HuH-7 (cell line): ENCODE measurements around the gene POU6F2.
A peak's percentile ranks its signal among the peaks of the same experiment; 100 is the strongest.
"Not testable (repeated sequence)": the region's sequence is repeated elsewhere in the genome, so short reads cannot be mapped to it uniquely, and the experiment has no call there.

Source experiments
- DNase-seq: peaks from one replicate; pipeline ENCODE4 v3.0.0; 2011; ENCODE audit warnings: low spot score

The POU6F2 gene

DNA sequence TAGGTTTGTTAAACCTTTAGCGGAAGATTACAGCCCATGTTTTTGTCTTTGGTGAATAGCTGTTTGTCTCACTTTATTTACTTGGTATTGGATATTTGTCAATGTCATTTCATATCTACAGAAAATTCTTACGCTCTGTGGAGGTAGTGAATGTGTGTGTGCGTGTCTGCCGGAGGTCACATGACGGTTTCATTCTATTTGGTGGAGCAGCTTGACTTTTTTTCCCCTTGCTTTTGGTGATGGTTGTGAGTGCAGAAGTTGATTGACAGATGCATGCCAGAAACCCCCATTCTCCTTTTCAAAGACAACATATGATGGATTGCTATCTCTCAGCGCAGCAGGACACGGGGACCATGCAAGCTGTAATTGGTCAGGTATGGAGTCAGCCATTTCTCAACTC, at the start of gene POU6F2:
TSS of gene POU6F2 (plus strand) at position 225 of the 400 bp plus-strand sequence. CDS start at position 270, 45 bp downstream.
- DNase-seq = no peak

- DNase-seq = no peak
Observed at GRCh38 chr7:38928506-38928905, 49.2 kb upstream of the POU6F2 start.

DNA sequence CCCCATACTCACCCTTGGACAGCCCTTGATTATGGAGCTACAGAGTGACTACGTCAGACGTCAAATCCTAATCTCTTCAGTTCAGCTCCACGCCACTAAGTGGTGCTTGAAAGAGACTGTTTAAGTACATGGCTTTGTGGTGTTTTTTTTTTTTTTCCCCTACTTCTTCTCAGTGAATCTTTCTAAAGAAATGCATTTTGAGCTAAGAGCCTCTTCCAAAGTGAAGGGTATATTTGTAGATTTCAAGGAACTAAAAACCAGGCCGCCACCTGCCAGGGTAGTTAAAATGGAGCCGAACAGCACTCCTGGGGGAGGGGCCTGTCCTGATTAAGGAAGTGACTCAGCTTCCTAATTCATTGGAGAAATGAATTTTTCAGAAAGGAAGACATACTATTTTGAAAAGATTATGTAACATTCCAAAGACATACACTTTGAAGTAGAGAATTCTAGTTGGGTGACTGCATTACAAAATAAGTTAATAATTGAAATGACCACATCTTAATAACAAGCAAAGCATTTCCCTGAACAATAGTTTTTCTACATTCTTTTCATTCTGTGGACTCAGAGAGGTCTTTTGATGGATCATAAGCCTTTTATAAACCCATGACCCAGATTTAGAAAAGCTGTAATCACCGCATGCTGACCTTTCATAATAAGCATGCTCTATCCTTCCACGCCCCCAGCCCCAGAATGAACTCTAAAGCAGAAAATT, 48.1 kb upstream of the POU6F2 start:
- DNase-seq = no peak

- DNase-seq = peak; percentile 32
Observed at GRCh38 chr7:38932509-38933168, 45.1 kb upstream of the POU6F2 start.

DNA sequence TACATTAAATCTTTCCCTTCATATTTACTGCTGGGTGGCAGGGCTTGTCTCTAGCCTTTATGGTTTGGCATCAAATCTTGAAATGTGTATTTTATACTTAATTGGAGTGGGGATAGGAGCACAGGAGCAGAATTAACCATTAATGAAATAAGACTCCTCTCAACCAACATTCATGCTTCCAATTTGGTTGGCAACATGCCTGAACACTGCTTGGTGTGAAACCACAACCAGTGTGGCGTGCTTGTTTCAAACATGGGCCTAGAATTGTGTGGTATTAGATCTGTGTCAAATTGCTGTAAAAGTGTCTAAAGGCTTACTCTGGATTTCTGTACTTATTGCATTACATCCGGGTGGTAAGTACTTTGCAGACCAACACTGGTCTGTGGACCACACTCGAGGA, 43.7 kb upstream of the POU6F2 start:
- DNase-seq = no peak

DNA sequence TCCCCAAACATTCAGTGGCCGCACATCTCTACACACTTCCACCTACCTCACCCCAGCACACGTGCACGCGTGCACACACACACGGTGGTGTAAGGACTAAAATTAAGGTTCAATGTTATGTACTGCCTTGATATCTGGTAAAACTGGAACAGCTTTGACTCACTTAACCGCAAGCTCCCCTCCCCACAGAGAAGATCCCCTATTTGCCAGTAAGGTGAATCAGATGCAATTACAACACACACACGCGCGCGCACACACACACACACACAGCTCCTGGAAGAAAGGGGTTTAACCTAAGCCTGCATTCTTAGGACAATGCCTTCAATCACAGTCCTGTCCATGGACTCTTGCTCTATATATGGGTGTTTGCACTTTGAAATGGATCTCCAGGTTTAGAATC, 43.2 kb upstream of the POU6F2 start:
- no peak for DNase-seq

DNA sequence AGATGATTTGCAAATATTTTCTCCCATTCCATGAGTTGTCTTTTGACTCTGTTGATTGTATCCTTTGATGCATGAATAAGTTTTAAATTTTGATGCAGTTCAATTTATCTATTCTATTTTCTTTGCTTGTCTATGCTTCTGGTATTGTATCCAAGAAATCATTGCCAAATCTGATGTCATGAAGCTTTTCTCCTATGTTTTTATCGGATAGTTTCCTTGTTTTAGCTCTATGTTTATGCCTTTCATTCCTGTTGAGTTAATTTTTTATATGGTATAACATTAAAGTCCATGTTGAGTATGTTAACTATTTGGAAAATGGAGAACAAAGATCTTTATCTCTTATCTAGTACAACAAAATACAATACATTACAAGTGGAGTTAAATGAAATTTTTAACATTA, 41.1 kb upstream of the POU6F2 start:
- no peak for DNase-seq

DNA sequence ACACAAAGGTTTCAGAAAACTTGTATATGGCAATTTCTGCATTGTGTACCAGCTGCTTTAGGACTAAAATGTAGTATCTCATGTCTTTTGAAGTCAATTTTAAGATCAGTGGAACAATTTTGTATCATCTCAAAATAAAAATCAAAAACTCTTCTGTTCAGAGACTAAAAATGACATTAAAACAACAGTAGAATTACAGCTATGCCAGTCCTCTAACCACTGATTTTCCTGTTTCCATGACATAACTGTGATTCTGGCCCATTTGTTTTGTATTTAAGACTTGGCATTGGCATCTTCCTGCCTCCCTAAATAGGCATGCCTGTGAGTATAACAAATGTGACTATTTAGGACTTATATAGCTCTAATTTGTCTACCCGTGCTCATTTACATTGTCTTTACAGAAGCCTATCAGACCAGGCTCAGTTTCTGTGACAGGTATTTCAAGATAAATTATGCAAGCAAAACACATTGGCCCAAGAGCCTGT, 39.7 kb upstream of the POU6F2 start:
- no peak for DNase-seq

GRCh38 chr7:38938589-38938988, 39.1 kb upstream of the POU6F2 start:
- no peak for DNase-seq

DNA sequence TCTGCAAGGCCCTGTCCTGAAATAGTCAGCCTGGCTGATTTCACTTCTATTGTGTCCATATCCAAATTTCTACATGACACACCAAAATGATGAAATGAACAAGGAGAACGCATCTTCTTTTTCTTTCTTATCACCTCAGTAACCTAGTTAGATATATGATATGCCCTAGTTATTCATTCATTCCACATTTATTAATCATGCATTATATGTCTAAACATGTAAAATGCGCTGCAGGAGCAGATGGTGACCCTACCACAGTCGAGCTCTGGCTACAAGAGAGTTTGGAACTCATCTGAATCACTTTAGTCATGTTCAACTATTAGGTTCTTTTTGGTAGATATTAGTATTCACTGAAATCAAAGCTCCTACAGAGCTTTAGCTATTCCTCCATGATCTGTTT, 36.9 kb upstream of the POU6F2 start:
- no peak for DNase-seq

DNA sequence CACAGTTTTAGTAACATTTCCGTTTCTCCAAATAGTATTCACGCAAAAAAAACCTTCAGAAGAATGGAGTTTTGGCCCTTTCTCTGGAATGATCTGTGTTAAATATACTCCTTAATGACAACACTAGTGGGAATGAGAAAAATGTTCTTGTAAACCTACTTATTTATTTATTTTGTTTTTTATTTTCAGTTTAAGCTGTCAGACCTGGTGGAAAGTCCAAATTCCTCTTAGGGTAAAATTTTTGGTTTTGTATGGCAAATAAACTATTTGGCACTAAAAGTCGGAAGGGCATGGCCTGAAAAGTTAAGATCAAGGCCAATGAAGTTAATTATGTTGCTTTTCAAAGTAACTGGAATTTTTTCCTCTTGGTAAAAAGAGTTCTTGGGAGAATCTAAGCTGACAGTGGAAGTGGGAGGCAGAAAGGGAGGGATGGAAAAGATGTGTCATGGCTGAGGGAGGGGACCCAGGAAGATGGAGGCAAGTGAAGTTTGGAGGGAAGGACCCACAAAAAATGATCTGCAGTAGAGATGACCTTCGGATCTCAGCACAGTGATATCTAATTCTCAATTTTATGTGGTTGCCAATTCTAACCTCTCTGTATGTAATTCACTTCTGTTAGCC, 35.2 kb upstream of the POU6F2 start:
- no peak for DNase-seq

- DNase-seq = not testable (repeated sequence)
Observed at GRCh38 chr7:38947541-38947940, 30.2 kb upstream of the POU6F2 start.

GRCh38 chr7:38950309-38950708, 27.4 kb upstream of the POU6F2 start:
- no peak for DNase-seq

DNA sequence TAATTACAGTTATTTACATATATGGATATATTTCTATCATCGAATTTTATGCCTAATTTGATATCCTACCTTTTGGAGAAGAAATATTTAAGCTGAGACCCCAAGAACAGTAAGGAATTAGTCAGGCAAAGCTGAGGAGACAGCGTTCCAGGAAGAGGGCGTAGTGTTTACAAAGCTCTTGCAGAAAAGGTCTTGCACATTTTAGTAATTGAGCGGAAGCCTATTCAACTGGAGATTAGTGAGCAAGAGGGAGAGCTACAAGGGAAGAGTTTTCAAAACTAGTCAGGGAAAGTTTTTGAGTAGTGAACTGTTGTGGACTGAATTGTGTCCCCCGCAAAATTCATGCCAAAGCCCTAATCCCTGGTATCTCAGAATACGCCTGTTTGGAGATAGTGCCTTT, 26.5 kb upstream of the POU6F2 start:
- DNase-seq = no peak

GRCh38 chr7:38953227-38953626, 24.5 kb upstream of the POU6F2 start:
- DNase-seq = no peak

DNA sequence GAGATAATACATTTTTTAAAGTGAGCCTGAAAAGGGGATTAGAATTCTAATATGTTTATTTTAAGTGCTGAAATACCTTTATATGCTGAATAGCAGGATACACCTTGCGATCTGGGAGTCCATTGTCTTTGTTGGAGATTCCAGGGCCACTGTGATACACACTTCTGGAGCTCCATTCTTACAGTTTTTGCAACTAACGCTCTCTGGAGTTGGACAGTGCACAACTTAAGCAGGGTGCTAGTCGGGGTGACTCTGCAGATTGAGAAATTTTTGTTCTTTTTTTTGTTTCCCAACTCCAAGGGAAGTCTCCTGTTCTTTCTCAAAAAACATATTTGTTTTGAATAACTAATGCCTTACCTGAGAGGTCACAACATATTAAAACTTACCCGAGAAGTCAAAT, 23.7 kb upstream of the POU6F2 start:
- DNase-seq = no peak

DNA sequence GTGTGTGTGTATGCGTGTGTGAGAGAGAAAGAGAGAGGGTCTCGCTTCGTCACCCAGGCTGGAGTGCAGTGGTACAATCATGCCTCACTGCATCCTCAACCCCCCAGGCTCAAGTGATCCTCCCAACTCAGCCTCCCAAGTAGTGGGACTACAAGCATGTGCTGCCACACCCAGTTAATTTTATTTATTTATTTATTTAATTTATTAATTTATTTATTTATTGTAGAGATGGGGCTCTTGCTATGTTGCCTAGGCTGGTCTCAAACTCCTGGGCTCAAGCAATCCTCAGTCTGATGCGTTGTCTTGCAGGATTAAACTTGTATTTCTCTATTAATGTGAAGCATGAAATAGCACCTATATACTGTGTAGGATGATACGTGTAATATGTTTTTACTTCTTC, 21.8 kb upstream of the POU6F2 start:
- DNase-seq = no peak

DNA sequence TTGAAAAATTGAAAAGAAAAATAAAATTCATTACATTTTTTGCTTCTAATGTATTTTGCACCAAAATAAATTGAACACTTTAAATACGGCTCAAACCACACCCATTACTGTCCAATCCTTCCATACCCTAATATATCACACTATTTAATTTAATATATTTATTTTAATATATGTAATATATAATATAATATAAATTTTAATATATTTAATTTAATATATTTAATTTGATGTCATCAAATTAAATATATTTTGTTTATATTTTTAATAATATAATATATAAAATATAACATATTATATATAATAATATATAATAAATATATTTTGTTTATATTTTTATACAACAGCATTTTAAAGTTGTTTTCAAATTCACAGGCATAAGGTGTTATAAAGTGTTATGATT, 15.7 kb upstream of the POU6F2 start:
- no peak for DNase-seq

DNA sequence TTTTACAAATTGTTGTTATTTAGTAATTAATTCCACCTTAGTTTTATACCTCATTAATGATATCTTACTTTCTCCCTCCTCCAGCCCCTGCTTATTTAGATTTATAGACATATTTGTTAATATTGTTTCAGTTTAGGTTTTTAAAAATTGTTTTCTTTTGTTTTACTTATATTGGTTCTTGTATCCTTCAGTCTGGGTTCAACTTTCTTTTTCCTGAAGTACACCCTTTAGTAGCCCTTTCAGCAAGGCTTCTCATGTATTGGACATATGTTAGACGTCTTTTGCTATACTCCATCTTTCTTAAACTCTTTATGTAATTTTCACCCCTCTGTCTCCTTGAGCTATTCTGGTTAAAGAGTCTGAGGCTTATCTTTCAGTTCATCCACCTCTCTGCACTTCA, 12.8 kb upstream of the POU6F2 start:
- no peak for DNase-seq

DNA sequence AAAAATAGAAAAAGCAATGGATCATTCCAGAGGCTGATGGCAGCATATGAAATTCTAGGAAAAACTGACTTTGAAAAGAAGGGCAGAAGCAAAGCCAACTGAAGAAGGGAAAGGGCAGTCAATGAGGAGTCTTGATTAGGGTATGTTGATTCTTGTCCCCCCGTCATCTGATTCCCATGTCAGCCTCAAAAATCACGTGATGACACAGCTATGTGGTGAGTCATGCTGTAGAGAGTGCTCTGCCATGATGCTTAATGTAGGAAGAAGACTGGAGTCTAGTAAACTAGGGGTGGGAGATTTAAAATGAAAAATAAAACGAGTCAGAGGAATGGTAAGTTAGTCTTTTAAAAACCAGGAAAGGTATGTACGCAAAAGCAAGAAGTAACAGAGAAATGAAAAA, 3.9 kb upstream of the POU6F2 start:
- no peak for DNase-seq

DNA sequence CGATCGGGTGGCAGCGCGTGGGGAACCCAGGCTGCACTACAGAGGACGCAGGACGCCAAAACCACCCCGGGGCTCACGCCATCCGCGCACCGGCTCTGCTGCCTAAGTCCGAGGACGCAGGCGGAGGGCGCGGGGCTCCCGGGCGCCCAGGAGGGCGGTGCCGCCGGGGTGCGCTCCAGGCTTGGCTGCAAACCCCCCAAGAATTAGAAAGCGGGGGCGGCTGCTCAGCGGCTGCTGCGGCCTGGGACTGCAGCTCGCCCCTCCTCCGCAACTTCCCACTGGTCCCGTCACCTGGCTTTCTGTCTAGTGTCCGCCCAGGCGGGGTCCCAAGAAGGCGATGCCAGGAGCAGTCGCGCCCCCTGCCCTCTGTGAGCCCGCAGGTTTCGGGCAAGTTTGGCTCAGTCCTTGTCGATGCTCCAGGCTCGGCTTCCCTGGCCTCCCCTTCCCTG, 1.7 kb upstream of the POU6F2 start:
- DNase-seq = no peak

- DNase-seq = no peak
Observed at GRCh38 chr7:38978491-38978890, 782 bp downstream of the POU6F2 start.

DNA sequence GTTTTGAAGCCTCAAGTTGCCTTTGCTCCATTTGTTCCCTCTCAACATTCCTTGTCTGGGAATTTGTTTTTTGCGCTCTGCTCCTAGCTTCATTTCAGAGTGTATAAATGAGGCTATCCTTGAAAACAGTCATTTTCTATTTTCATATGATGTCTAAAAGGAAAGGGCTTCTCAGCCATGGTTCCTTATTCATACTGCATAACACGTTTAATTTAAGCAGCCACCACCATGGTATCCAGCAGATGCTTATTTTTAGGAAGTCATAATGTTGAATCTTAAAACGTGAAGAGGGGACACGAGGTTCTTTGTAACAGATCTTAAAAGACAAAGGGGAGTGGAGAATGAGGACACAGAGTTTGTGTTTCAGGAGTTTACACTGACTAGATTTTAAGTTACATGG, 14.5 kb downstream of the POU6F2 start:
- no peak for DNase-seq
